ENCODE data around the gene RBBP8NL. TPM values are rescaled to one million over a fixed set of nuclear protein-coding genes. Genes with fewer than 3 reads are reported as not detected.

The RBBP8NL gene
- total RNA-seq, 1 donor from 2014 or later = not detected

GRCh38 chr20:62393830-62394229 is 33.5 kb downstream of the RBBP8NL start:
- no peak for DNase-seq (ENCODE audit: extremely low read depth, low read depth, low spot score)

GRCh38 chr20:62393335-62393665 is 34.0 kb downstream of the RBBP8NL start:
- DNase-seq (ENCODE audit: extremely low read depth, low read depth, low spot score) = no peak

- no peak for DNase-seq (ENCODE audit: extremely low read depth, low read depth, low spot score)
Measured at GRCh38 chr20:62392621-62393334, 34.6 kb downstream of the RBBP8NL start.

- DNase-seq (ENCODE audit: extremely low read depth, low read depth, low spot score) = no peak
Measured at GRCh38 chr20:62392077-62392418, 35.3 kb downstream of the RBBP8NL start.

GRCh38 chr20:62391165-62392076 is 35.9 kb downstream of the RBBP8NL start:
- DNase-seq (ENCODE audit: extremely low read depth, low read depth, low spot score) = no peak

- DNase-seq (ENCODE audit: extremely low read depth, low read depth, low spot score) = no peak
Measured at GRCh38 chr20:62390317-62391164, 36.8 kb downstream of the RBBP8NL start.

GRCh38 chr20:62389601-62390087 is 37.7 kb downstream of the RBBP8NL start:
- DNase-seq (ENCODE audit: extremely low read depth, low read depth, low spot score) = no peak

- no peak for DNase-seq (ENCODE audit: extremely low read depth, low read depth, low spot score)
Measured at GRCh38 chr20:62388839-62389600, 38.3 kb downstream of the RBBP8NL start.

- no peak for DNase-seq (ENCODE audit: extremely low read depth, low read depth, low spot score)
Measured at GRCh38 chr20:62387933-62388635, 39.3 kb downstream of the RBBP8NL start.

- no peak for DNase-seq (ENCODE audit: extremely low read depth, low read depth, low spot score)
Measured at GRCh38 chr20:62387219-62387913, 40.0 kb downstream of the RBBP8NL start.

GRCh38 chr20:62386383-62387218 is 40.7 kb downstream of the RBBP8NL start, which contains the start of gene RPS21:
Gene RPS21 (plus strand): TSS chr20:62387103. CDS start chr20:62387339, 236 bp downstream.
- DNase-seq (ENCODE audit: extremely low read depth, low read depth, low spot score) = no peak

- no peak for DNase-seq (ENCODE audit: extremely low read depth, low read depth, low spot score)
Measured at GRCh38 chr20:62382306-62383198, 44.8 kb downstream of the RBBP8NL start.

GRCh38 chr20:62381842-62382241 is 45.5 kb downstream of the RBBP8NL start:
- no peak for DNase-seq (ENCODE audit: extremely low read depth, low read depth, low spot score)

- no peak for DNase-seq (ENCODE audit: extremely low read depth, low read depth, low spot score)
Measured at GRCh38 chr20:62381202-62381797, 46.0 kb downstream of the RBBP8NL start.

GRCh38 chr20:62378215-62378614 is 49.1 kb downstream of the RBBP8NL start:
- DNase-seq (ENCODE audit: extremely low read depth, low read depth, low spot score) = no peak

- no peak for DNase-seq (ENCODE audit: extremely low read depth, low read depth, low spot score)
Measured at GRCh38 chr20:62377615-62378178, 49.6 kb downstream of the RBBP8NL start.

Data from glomerular endothelial cell (primary cell).